HG03354 (cell line): ENCODE data around the gene ERI3.

Experiments used
- ATAC-seq: cut with Tn5 transposase; IDR thresholded peaks from one replicate; pipeline ENCODE4 v1.9.1; 2021; ENCODE audit warnings: mild to moderate bottlenecking; ENCODE audit not compliant: unreplicated experiment, poor library complexity, severe bottlenecking

ERI3 gene

GRCh38 chr1:44353604-44354003 lies 1.5 kb downstream of the ERI3 start:
- no peak for ATAC-seq

- no peak for ATAC-seq
Observed at GRCh38 chr1:44351289-44351688, 3.8 kb downstream of the ERI3 start.

GRCh38 chr1:44348061-44348485 lies 7.0 kb downstream of the ERI3 start:
- no peak for ATAC-seq

GRCh38 chr1:44347280-44347679 lies 7.8 kb downstream of the ERI3 start:
- ATAC-seq, result no peak

- no peak for ATAC-seq
Observed at GRCh38 chr1:44346878-44347277, 8.2 kb downstream of the ERI3 start.

- no peak for ATAC-seq
Observed at GRCh38 chr1:44346184-44346583, 8.9 kb downstream of the ERI3 start.

- ATAC-seq, result no peak
Observed at GRCh38 chr1:44345187-44345775, 9.8 kb downstream of the ERI3 start.

- ATAC-seq, result no peak
Observed at GRCh38 chr1:44339731-44340130, 15.3 kb downstream of the ERI3 start.

GRCh38 chr1:44338136-44338535 lies 16.9 kb downstream of the ERI3 start:
- ATAC-seq, result no peak

- no peak for ATAC-seq
Observed at GRCh38 chr1:44336668-44337067, 18.4 kb downstream of the ERI3 start.

GRCh38 chr1:44334968-44335367 lies 20.1 kb downstream of the ERI3 start:
- ATAC-seq, result no peak

- no peak for ATAC-seq
Observed at GRCh38 chr1:44333376-44333775, 21.7 kb downstream of the ERI3 start.

GRCh38 chr1:44332505-44332904 lies 22.6 kb downstream of the ERI3 start:
- no peak for ATAC-seq

GRCh38 chr1:44330935-44331334 lies 24.1 kb downstream of the ERI3 start:
- no peak for ATAC-seq

GRCh38 chr1:44328671-44329416 lies 26.2 kb downstream of the ERI3 start:
- ATAC-seq, result no peak

GRCh38 chr1:44327679-44328491 lies 27.2 kb downstream of the ERI3 start:
- no peak for ATAC-seq

- ATAC-seq, result no peak
Observed at GRCh38 chr1:44326821-44327465, 28.1 kb downstream of the ERI3 start.

GRCh38 chr1:44326024-44326701 lies 28.9 kb downstream of the ERI3 start:
- no peak for ATAC-seq

GRCh38 chr1:44323947-44324346 lies 31.1 kb downstream of the ERI3 start:
- ATAC-seq, result no peak

GRCh38 chr1:44322367-44322766 lies 32.7 kb downstream of the ERI3 start:
- ATAC-seq, result no peak
